HepG2 (cell line): ENCODE results near the gene TPBGL. TPM values are rescaled to one million over a fixed set of nuclear protein-coding genes. Genes with fewer than 3 reads are reported as not detected.

Experiments
- EZH2 ChIP-seq: conservative IDR thresholded peaks from 2 replicates; pipeline ENCODE4 v1.6.1; 2012; ENCODE audit warnings: mild to moderate bottlenecking, low read depth, low read length, moderate library complexity
- GLI4 ChIP-seq: sonication (generic); formaldehyde crosslinking; IDR thresholded peaks from 2 replicates; pipeline ENCODE4 v1.5.1; 2020; ENCODE audit warnings: missing genetic modification reagents, mild to moderate bottlenecking, moderate library complexity, borderline replicate concordance
- ZNF547 ChIP-seq: sonication (generic); formaldehyde crosslinking; IDR thresholded peaks from 2 replicates; pipeline ENCODE4 v1.5.1; 2020; ENCODE audit warnings: mild to moderate bottlenecking, missing genetic modification reagents
- ZNF629 ChIP-seq: sonication (generic); formaldehyde crosslinking; conservative IDR thresholded peaks from 2 replicates; pipeline ENCODE4 v1.5.0; 2020; ENCODE audit warnings: missing genetic modification reagents
- ZNF768 ChIP-seq: sonication (generic); formaldehyde crosslinking; IDR thresholded peaks from 2 replicates; pipeline ENCODE4 v1.4.0; 2020; ENCODE audit warnings: missing genetic modification reagents
- polyA plus RNA-seq, 8 experiments: library from polyadenylated mRNA; depleted of rRNA in 3 of 8; stranded (reverse) in 7 of 8; unstranded in 1 of 8; fragments of >200 nt; fragmentation: Illumina TruSeq in 4 of 8; extraction: Trizol in 4 of 8; gene quantifications; 2 replicates each; pipeline versions ENCODE4 v1.2.1 to v1.2.3, GENCODE V29; 2011 to 2016; ENCODE audit warnings: low read depth in 4 of 8, missing spikeins in 1 of 8, mixed read lengths in 1 of 8; ENCODE audit not compliant: insufficient read depth in 1 of 8
- total RNA-seq, 5 experiments: library from RNA; depleted of rRNA; stranded (reverse); fragments of >200 nt; fragmentation: Illumina TruSeq; extraction: Trizol; gene quantifications; 2 replicates each; pipeline ENCODE4 v1.2.3, GENCODE V29; 2016; ENCODE audit warnings: low read depth in 1 of 5
- TF ChIP-seq, protein P1 (sequence below): sonication (generic); formaldehyde crosslinking; IDR thresholded peaks from 2 replicates; pipeline ENCODE4 v1.4.0; 2020; ENCODE audit warnings: missing genetic modification reagents, borderline replicate concordance
- TF ChIP-seq, protein P2 (sequence below): sonication (generic); formaldehyde crosslinking; IDR thresholded peaks from 2 replicates; pipeline ENCODE4 v1.5.0; 2020; ENCODE audit warnings: mild to moderate bottlenecking, missing genetic modification reagents, borderline replicate concordance
- TF ChIP-seq, protein P3 (sequence below): sonication (generic); formaldehyde crosslinking; IDR thresholded peaks from 2 replicates; pipeline ENCODE4 v1.8.0; 2022; ENCODE audit warnings: missing genetic modification reagents, mild to moderate bottlenecking, inconsistent platforms, borderline replicate concordance
- TF ChIP-seq, protein P4 (sequence below): sonication (generic); formaldehyde crosslinking; IDR thresholded peaks from 2 replicates; pipeline ENCODE4 v1.5.1; 2020; ENCODE audit warnings: mild to moderate bottlenecking, missing genetic modification reagents, moderate library complexity

The TPBGL gene
- total and polyA plus RNA-seq, 2 of the 13 experiments (the other 11 are each of a cell fraction or from before 2014, with no cell fraction given), result not detected

DNA sequence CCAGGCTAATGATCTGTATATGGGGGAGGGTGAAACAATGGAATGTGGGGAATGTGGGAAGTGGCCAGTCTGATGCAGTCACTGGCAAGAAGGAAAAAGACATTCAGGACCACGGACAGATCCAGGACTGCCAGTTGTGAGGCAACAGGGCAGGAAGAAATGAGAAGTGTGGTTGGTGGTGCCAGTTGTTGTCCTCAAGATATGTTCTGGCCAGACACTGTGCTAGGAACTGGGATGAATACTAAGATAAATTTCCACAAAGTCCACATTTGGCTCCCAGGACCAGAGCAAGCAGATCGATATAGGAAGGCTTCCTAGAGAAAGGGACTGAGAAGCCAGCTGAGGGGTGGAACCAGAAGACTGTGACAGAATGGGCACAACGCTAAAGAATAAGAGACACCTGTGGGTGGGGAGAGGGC, 6.8 kb upstream of the TPBGL start (continued):
- TF ChIP-seq, protein P1, sequence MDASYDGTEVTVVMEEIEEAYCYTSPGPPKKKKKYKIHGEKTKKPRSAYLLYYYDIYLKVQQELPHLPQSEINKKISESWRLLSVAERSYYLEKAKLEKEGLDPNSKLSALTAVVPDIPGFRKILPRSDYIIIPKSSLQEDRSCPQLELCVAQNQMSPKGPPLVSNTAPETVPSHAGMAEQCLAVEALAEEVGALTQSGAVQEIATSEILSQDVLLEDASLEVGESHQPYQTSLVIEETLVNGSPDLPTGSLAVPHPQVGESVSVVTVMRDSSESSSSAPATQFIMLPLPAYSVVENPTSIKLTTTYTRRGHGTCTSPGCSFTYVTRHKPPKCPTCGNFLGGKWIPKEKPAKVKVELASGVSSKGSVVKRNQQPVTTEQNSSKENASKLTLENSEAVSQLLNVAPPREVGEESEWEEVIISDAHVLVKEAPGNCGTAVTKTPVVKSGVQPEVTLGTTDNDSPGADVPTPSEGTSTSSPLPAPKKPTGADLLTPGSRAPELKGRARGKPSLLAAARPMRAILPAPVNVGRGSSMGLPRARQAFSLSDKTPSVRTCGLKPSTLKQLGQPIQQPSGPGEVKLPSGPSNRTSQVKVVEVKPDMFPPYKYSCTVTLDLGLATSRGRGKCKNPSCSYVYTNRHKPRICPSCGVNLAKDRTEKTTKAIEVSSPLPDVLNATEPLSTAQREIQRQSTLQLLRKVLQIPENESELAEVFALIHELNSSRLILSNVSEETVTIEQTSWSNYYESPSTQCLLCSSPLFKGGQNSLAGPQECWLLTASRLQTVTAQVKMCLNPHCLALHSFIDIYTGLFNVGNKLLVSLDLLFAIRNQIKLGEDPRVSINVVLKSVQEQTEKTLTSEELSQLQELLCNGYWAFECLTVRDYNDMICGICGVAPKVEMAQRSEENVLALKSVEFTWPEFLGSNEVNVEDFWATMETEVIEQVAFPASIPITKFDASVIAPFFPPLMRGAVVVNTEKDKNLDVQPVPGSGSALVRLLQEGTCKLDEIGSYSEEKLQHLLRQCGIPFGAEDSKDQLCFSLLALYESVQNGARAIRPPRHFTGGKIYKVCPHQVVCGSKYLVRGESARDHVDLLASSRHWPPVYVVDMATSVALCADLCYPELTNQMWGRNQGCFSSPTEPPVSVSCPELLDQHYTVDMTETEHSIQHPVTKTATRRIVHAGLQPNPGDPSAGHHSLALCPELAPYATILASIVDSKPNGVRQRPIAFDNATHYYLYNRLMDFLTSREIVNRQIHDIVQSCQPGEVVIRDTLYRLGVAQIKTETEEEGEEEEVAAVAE, result peak; percentile 80; the same call in 1 of the 2 replicates
- TF ChIP-seq, protein P2, sequence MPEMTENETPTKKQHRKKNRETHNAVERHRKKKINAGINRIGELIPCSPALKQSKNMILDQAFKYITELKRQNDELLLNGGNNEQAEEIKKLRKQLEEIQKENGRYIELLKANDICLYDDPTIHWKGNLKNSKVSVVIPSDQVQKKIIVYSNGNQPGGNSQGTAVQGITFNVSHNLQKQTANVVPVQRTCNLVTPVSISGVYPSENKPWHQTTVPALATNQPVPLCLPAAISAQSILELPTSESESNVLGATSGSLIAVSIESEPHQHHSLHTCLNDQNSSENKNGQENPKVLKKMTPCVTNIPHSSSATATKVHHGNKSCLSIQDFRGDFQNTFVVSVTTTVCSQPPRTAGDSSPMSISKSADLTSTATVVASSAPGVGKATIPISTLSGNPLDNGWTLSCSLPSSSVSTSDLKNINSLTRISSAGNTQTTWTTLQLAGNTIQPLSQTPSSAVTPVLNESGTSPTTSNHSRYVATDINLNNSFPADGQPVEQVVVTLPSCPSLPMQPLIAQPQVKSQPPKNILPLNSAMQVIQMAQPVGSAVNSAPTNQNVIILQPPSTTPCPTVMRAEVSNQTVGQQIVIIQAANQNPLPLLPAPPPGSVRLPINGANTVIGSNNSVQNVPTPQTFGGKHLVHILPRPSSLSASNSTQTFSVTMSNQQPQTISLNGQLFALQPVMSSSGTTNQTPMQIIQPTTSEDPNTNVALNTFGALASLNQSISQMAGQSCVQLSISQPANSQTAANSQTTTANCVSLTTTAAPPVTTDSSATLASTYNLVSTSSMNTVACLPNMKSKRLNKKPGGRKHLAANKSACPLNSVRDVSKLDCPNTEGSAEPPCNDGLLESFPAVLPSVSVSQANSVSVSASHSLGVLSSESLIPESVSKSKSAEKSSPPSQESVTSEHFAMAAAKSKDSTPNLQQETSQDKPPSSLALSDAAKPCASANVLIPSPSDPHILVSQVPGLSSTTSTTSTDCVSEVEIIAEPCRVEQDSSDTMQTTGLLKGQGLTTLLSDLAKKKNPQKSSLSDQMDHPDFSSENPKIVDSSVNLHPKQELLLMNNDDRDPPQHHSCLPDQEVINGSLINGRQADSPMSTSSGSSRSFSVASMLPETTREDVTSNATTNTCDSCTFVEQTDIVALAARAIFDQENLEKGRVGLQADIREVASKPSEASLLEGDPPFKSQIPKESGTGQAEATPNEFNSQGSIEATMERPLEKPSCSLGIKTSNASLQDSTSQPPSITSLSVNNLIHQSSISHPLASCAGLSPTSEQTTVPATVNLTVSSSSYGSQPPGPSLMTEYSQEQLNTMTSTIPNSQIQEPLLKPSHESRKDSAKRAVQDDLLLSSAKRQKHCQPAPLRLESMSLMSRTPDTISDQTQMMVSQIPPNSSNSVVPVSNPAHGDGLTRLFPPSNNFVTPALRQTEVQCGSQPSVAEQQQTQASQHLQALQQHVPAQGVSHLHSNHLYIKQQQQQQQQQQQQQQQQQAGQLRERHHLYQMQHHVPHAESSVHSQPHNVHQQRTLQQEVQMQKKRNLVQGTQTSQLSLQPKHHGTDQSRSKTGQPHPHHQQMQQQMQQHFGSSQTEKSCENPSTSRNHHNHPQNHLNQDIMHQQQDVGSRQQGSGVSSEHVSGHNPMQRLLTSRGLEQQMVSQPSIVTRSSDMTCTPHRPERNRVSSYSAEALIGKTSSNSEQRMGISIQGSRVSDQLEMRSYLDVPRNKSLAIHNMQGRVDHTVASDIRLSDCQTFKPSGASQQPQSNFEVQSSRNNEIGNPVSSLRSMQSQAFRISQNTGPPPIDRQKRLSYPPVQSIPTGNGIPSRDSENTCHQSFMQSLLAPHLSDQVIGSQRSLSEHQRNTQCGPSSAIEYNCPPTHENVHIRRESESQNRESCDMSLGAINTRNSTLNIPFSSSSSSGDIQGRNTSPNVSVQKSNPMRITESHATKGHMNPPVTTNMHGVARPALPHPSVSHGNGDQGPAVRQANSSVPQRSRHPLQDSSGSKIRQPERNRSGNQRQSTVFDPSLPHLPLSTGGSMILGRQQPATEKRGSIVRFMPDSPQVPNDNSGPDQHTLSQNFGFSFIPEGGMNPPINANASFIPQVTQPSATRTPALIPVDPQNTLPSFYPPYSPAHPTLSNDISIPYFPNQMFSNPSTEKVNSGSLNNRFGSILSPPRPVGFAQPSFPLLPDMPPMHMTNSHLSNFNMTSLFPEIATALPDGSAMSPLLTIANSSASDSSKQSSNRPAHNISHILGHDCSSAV (CRISPR knock-in tag), result no peak
- no peak for TF ChIP-seq ZNF768 (CRISPR knock-in tag)
- no peak for TF ChIP-seq GLI4 (CRISPR knock-in tag)
- TF ChIP-seq, protein P3, sequence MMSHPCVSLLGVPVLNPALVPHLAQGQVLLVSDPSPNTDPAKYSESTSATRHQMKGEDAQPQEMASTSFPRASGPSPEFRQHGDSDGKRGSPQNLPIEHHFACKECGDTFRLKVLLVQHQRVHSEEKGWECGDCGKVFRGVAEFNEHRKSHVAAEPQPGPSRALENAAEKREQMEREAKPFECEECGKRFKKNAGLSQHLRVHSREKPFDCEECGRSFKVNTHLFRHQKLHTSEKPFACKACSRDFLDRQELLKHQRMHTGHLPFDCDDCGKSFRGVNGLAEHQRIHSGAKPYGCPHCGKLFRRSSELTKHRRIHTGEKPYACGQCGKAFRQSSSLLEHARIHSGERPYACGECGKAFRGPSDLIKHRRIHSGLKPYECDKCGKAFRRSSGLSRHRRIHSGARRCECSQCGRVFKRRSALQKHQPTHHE, result no peak
- no peak for TF ChIP-seq ZNF547 (CRISPR knock-in tag)
- no peak for TF ChIP-seq ZNF629 (CRISPR knock-in tag)
- TF ChIP-seq EZH2, result no peak
- TF ChIP-seq, protein P4, sequence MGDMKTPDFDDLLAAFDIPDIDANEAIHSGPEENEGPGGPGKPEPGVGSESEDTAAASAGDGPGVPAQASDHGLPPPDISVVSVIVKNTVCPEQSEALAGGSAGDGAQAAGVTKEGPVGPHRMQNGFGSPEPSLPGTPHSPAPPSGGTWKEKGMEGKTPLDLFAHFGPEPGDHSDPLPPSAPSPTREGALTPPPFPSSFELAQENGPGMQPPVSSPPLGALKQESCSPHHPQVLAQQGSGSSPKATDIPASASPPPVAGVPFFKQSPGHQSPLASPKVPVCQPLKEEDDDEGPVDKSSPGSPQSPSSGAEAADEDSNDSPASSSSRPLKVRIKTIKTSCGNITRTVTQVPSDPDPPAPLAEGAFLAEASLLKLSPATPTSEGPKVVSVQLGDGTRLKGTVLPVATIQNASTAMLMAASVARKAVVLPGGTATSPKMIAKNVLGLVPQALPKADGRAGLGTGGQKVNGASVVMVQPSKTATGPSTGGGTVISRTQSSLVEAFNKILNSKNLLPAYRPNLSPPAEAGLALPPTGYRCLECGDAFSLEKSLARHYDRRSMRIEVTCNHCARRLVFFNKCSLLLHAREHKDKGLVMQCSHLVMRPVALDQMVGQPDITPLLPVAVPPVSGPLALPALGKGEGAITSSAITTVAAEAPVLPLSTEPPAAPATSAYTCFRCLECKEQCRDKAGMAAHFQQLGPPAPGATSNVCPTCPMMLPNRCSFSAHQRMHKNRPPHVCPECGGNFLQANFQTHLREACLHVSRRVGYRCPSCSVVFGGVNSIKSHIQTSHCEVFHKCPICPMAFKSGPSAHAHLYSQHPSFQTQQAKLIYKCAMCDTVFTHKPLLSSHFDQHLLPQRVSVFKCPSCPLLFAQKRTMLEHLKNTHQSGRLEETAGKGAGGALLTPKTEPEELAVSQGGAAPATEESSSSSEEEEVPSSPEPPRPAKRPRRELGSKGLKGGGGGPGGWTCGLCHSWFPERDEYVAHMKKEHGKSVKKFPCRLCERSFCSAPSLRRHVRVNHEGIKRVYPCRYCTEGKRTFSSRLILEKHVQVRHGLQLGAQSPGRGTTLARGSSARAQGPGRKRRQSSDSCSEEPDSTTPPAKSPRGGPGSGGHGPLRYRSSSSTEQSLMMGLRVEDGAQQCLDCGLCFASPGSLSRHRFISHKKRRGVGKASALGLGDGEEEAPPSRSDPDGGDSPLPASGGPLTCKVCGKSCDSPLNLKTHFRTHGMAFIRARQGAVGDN (CRISPR knock-in tag), result no peak
